Mononuclear cell (primary cell): Measurements from ENCODE around the gene RIMBP2. TPM values are rescaled to one million over a fixed set of nuclear protein-coding genes. Genes with fewer than 3 reads are reported as not detected.

Experiments
- H3K27me3 ChIP-seq: 2 replicates; pipeline ENCODE4 v1.6.0; 2011; ENCODE audit warnings: low read length, control low read depth; ENCODE audit not compliant: insufficient read depth
- H3K4me1 ChIP-seq: 2 replicates; pipeline ENCODE4 v1.5.1; 2011; ENCODE audit warnings: mild to moderate bottlenecking, low read length, control low read depth; ENCODE audit not compliant: insufficient read depth
- H3K4me3 ChIP-seq: 2 replicates; pipeline ENCODE4 v1.5.1; 2011; ENCODE audit warnings: mild to moderate bottlenecking, low read length, moderate library complexity
- H3K9me3 ChIP-seq: 2 replicates; pipeline ENCODE4 v1.5.1; 2011; ENCODE audit warnings: low read depth, mild to moderate bottlenecking, control low read depth, low read length
- total RNA-seq: library from RNA; depleted of rRNA; stranded (reverse); fragments of >200 nt; gene quantifications from one replicate; pipeline ENCODE4 v1.2.3, GENCODE V29; 2012

The RIMBP2 gene
- total RNA-seq, 1 donor = not detected

GRCh38 chr12:130413909-130414308 lies 302.2 kb downstream of the RIMBP2 start:
- Histone ChIP-seq H3K4me3 (no peak overlapping the region), H3K4me1 (no peaks in the 10 kb centered on the region), H3K27me3 (no peaks in the 10 kb centered on the region), H3K9me3 (no peaks in the 10 kb centered on the region)

GRCh38 chr12:130412384-130412783 lies 303.7 kb downstream of the RIMBP2 start:
- Histone ChIP-seq H3K9me3 (no peaks in the 10 kb centered on the region), H3K4me3 (no peak overlapping the region), H3K27me3 (no peaks in the 10 kb centered on the region)

GRCh38 chr12:130405332-130405731 lies 310.8 kb downstream of the RIMBP2 start:
- H3K4me3 ChIP-seq = no peak overlapping the region
- no peaks in the 10 kb centered on the region for H3K4me1 ChIP-seq
- no peaks in the 10 kb centered on the region for H3K9me3 ChIP-seq
- no peaks in the 10 kb centered on the region for H3K27me3 ChIP-seq

More at GRCh38 chr12:130412384-130412783, 303.7 kb downstream of the RIMBP2 start:
- no peaks in the 10 kb centered on the region for H3K4me1 ChIP-seq

- Histone ChIP-seq H3K4me3 (no peak overlapping the region), H3K27me3 (no peaks in the 10 kb centered on the region), H3K4me1 (no peaks in the 10 kb centered on the region), H3K9me3 (no peaks in the 10 kb centered on the region)
Observed at GRCh38 chr12:130401703-130402102, 314.4 kb downstream of the RIMBP2 start.

GRCh38 chr12:130398100-130398848 lies 317.8 kb downstream of the RIMBP2 start:
- Histone ChIP-seq H3K27me3 (no peaks in the 10 kb centered on the region), H3K9me3 (no peaks in the 10 kb centered on the region), H3K4me1 (no peaks in the 10 kb centered on the region), H3K4me3 (no peak overlapping the region)

- Histone ChIP-seq H3K4me1 (no peaks in the 10 kb centered on the region), H3K9me3 (no peaks in the 10 kb centered on the region), H3K27me3 (no peaks in the 10 kb centered on the region), H3K4me3 (no peak overlapping the region)
Observed at GRCh38 chr12:130396667-130397066, 319.4 kb downstream of the RIMBP2 start.

- H3K4me3 ChIP-seq = no peak overlapping the region
- H3K4me1 ChIP-seq = no peaks in the 10 kb centered on the region
- no peaks in the 10 kb centered on the region for H3K9me3 ChIP-seq
- H3K27me3 ChIP-seq = no peaks in the 10 kb centered on the region
Observed at GRCh38 chr12:130394906-130395305, 321.2 kb downstream of the RIMBP2 start.

- H3K4me3 ChIP-seq = no peak overlapping the region
- no peaks in the 10 kb centered on the region for H3K27me3 ChIP-seq
- no peaks in the 10 kb centered on the region for H3K4me1 ChIP-seq
- H3K9me3 ChIP-seq = no peaks in the 10 kb centered on the region
Observed at GRCh38 chr12:130391186-130391585, 324.9 kb downstream of the RIMBP2 start.

GRCh38 chr12:130385193-130385592 lies 330.9 kb downstream of the RIMBP2 start:
- no peaks in the 10 kb centered on the region for H3K4me1 ChIP-seq
- H3K4me3 ChIP-seq = no peak overlapping the region
- no peaks in the 10 kb centered on the region for H3K27me3 ChIP-seq
- H3K9me3 ChIP-seq = no peaks in the 10 kb centered on the region

- H3K4me3 ChIP-seq = no peak overlapping the region
- no peaks in the 10 kb centered on the region for H3K4me1 ChIP-seq
- H3K27me3 ChIP-seq = no peaks in the 10 kb centered on the region
- no peaks in the 10 kb centered on the region for H3K9me3 ChIP-seq
Observed at GRCh38 chr12:130384234-130384633, 331.9 kb downstream of the RIMBP2 start.

GRCh38 chr12:130382818-130383217 lies 333.3 kb downstream of the RIMBP2 start:
- Histone ChIP-seq H3K9me3 (no peaks in the 10 kb centered on the region), H3K27me3 (no peaks in the 10 kb centered on the region), H3K4me3 (no peak overlapping the region), H3K4me1 (no peaks in the 10 kb centered on the region)

GRCh38 chr12:130375296-130376287 lies 340.5 kb downstream of the RIMBP2 start:
- Histone ChIP-seq H3K4me3 (no peak overlapping the region), H3K27me3 (no peaks in the 10 kb centered on the region), H3K4me1 (no peaks in the 10 kb centered on the region), H3K9me3 (no peaks in the 10 kb centered on the region)

- no peaks in the 10 kb centered on the region for H3K4me1 ChIP-seq
- H3K9me3 ChIP-seq = no peaks in the 10 kb centered on the region
- H3K4me3 ChIP-seq = no peak overlapping the region
- no peaks in the 10 kb centered on the region for H3K27me3 ChIP-seq
Observed at GRCh38 chr12:130374083-130374482, 342.0 kb downstream of the RIMBP2 start.

- Histone ChIP-seq H3K27me3 (no peaks in the 10 kb centered on the region), H3K4me3 (no peak overlapping the region), H3K4me1 (no peaks in the 10 kb centered on the region), H3K9me3 (no peaks in the 10 kb centered on the region)
Observed at GRCh38 chr12:130372936-130373335, 343.2 kb downstream of the RIMBP2 start.

- Histone ChIP-seq H3K27me3 (no peaks in the 10 kb centered on the region), H3K4me3 (no peak overlapping the region), H3K9me3 (no peaks in the 10 kb centered on the region), H3K4me1 (no peaks in the 10 kb centered on the region)
Observed at GRCh38 chr12:130371296-130371695, 344.8 kb downstream of the RIMBP2 start.
